ENCODE results near the gene AMN. TPM values are rescaled to one million over a fixed set of nuclear protein-coding genes. Genes with fewer than 3 reads are reported as not detected.

AMN gene
- polyA plus RNA-seq, 1 of the 3 experiments (the other 2 are of a cell fraction): 0.03 TPM

DNA sequence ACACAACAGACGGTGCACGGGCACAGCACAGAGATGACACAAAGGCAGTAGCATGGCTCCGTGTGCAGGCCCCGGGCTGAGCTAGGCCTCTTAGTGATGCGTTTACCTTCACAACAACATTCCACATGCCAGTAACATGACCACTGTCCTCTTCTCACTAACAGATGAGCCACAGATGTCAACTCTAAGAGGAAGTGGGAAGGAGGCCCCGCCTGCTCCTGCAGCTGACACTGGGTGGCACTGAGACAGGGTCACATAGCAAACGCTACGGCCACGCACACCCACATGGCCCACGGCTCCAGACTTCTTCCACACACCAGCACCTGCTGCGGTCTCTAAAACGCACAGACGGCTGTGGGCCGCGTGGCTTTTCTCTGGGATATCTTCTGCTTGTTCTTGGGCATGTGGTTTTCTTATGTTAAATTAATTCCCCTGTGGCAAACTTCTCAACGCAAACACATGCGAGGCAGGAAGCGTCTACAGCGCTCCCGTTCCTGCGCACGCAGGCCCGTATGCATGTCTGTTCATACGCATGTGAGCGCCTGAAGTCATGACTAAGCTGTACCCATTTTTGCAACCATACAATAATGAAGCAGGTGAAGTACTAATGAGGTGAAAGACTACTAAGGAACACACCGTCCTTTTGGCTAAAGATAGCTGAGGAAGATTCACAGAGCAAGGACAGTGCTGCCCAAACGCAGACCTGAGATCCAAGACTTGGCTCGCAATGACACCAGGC lies 26.8 kb downstream of the AMN start:
- H4K20me1 ChIP-seq (ENCODE audit: insufficient read depth): no peaks in the 10 kb centered on the region
- DNase-seq: no peak
- H3K27me3 ChIP-seq (ENCODE audit: insufficient read depth): no peaks in the 10 kb centered on the region
- H3K4me1 ChIP-seq (ENCODE audit: control insufficient read depth in 1 of 2, insufficient read depth in 2 of 2, low read depth in 1 of 2, low read length in 1 of 2): peaks cover 0 to 3% of the 10 kb centered on the region in 2 experiments; a peak in 1 of 4 replicates
- ChIA-PET POLR2A (no interaction called here), CTCF (interaction anchor here (1.6 kb wide), 1 partner anchor 8 kb away, joined by 3 read pairs; no protein-coding TSS in a partner anchor)
- TF ChIP-seq SIN3A (IDR thresholded peaks at IDR 0.05; ENCODE audit: borderline replicate concordance, low read depth, low read length) (no peak), CHD2 (IDR thresholded peaks at IDR 0.05; ENCODE audit: low read length, partially characterized antibody) (no peak), JUND (IDR thresholded peaks at IDR 0.05) (no peak), NRF1 (IDR thresholded peaks at IDR 0.05; ENCODE audit: low read depth, low read length) (no peak), TAF1 (IDR thresholded peaks at IDR 0.05; ENCODE audit: borderline replicate concordance, low read depth, low read length) (no peak), RFX5 (IDR thresholded peaks at IDR 0.05; ENCODE audit: low read length) (no peak), MEF2A (IDR thresholded peaks at IDR 0.05; ENCODE audit: borderline replicate concordance, low read depth) (no peak), GATA2 (CRISPR knock-in tag; IDR thresholded peaks at IDR 0.05) (no peak), TCF12 (IDR thresholded peaks at IDR 0.05) (no peak), GABPA (IDR thresholded peaks at IDR 0.05; ENCODE audit: low read depth) (no peak)
- TF ChIP-seq, protein P1, sequence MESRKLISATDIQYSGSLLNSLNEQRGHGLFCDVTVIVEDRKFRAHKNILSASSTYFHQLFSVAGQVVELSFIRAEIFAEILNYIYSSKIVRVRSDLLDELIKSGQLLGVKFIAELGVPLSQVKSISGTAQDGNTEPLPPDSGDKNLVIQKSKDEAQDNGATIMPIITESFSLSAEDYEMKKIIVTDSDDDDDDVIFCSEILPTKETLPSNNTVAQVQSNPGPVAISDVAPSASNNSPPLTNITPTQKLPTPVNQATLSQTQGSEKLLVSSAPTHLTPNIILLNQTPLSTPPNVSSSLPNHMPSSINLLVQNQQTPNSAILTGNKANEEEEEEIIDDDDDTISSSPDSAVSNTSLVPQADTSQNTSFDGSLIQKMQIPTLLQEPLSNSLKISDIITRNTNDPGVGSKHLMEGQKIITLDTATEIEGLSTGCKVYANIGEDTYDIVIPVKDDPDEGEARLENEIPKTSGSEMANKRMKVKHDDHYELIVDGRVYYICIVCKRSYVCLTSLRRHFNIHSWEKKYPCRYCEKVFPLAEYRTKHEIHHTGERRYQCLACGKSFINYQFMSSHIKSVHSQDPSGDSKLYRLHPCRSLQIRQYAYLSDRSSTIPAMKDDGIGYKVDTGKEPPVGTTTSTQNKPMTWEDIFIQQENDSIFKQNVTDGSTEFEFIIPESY (IDR thresholded peaks at IDR 0.05; ENCODE audit: borderline replicate concordance, low read depth): no peak
- no peaks in the 10 kb centered on the region for H3K9me3 ChIP-seq
- H2AFZ ChIP-seq (ENCODE audit: low read depth): no peak overlapping the region
- no peaks in the 10 kb centered on the region for H3K9me2 ChIP-seq
- no peaks in the 10 kb centered on the region for H3F3A ChIP-seq (replicated peaks; ENCODE audit: insufficient read depth)
- 94% methylated on average over 25 of the region's 28 CpGs for WGBS (ENCODE audit: low lambda C conversion rate)
- H3K4me2 ChIP-seq: no peak overlapping the region
- H3K79me2 ChIP-seq (ENCODE audit: insufficient read depth): no peaks in the 10 kb centered on the region
- H3K36me3 ChIP-seq (replicated peaks in 1 of 2; ENCODE audit: control insufficient read depth in 1 of 2, insufficient read depth in 2 of 2, low read length in 1 of 2): peaks cover 46 to 88% of the 10 kb centered on the region in 2 experiments
- no peak overlapping the region for H3K9ac ChIP-seq
- no peak overlapping the region for H3K27ac ChIP-seq (ENCODE audit: low read depth in 2 of 2, low read length in 1 of 2)
- no peak overlapping the region for H3K4me3 ChIP-seq (ENCODE audit: low read depth in 2 of 2, low read length in 1 of 2)

DNA sequence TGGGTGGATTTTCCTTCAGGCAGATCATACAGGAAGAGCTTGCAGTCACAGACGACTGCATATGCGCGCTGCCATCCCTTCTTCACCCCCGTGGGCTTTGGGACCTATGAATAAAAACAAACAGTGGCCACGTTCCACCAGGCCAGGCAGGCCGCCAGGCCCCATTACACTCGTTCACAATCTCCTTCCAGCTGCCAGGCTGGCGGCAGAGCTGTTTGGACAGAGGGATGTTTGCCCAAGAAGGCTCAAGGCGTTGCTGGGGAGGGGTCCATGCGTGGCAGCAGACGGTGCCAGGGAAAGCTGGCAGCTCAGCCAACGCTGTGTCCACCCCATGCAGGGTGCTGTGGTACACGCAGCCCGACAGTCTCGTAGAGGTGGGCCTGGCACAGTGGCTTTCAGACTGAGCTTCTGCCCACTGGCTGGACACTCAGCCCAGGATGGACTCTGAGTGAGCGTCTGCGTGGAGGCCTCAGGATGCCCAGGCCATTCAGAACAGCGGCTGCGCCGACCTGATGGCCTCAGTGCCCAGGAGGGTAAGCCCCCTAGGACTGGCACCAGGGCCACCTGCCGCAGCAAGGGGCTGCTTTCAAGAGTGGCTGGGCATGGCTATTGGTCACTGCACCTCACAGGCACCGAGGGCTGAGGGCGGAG lies 27.5 kb downstream of the AMN start:
- Histone ChIP-seq H3K79me2 (ENCODE audit: insufficient read depth) (no peaks in the 10 kb centered on the region), H3K9me2 (no peaks in the 10 kb centered on the region), H3K36me3 (replicated peaks in 1 of 2; ENCODE audit: control insufficient read depth in 1 of 2, insufficient read depth in 2 of 2, low read length in 1 of 2) (peaks cover 49 to 87% of the 10 kb centered on the region in 2 experiments), H3F3A (replicated peaks; ENCODE audit: insufficient read depth) (no peaks in the 10 kb centered on the region), H4K20me1 (ENCODE audit: insufficient read depth) (no peaks in the 10 kb centered on the region), H2AFZ (ENCODE audit: low read depth) (no peak overlapping the region), H3K4me1 (ENCODE audit: control insufficient read depth in 1 of 2, insufficient read depth in 2 of 2, low read depth in 1 of 2, low read length in 1 of 2) (peaks cover 0 to 3% of the 10 kb centered on the region in 2 experiments; a peak in 1 of 4 replicates), H3K4me3 (ENCODE audit: low read depth in 2 of 2, low read length in 1 of 2) (no peak overlapping the region), H3K27ac (ENCODE audit: low read depth in 2 of 2, low read length in 1 of 2) (peak overlapping the region in 1 of 2 experiments; percentile 24; a peak in 1 of 4 replicates), H3K27me3 (ENCODE audit: insufficient read depth) (no peaks in the 10 kb centered on the region), H3K9me3 (no peaks in the 10 kb centered on the region), H3K4me2 (no peak overlapping the region), H3K9ac (no peak overlapping the region)
- DNase-seq: no peak
- ChIA-PET POLR2A (no interaction called here), CTCF (interaction anchor here (1.6 kb wide), 1 partner anchor 9 kb away, joined by 3 read pairs; no protein-coding TSS in a partner anchor)
- no peak for TF ChIP-seq SIN3A (IDR thresholded peaks at IDR 0.05; ENCODE audit: borderline replicate concordance, low read depth, low read length)
- TF ChIP-seq ELF1 (IDR thresholded peaks at IDR 0.05): no peak
- TF ChIP-seq YY1 (IDR thresholded peaks at IDR 0.05; ENCODE audit: low read depth): no peak
- TF ChIP-seq, protein P2, sequence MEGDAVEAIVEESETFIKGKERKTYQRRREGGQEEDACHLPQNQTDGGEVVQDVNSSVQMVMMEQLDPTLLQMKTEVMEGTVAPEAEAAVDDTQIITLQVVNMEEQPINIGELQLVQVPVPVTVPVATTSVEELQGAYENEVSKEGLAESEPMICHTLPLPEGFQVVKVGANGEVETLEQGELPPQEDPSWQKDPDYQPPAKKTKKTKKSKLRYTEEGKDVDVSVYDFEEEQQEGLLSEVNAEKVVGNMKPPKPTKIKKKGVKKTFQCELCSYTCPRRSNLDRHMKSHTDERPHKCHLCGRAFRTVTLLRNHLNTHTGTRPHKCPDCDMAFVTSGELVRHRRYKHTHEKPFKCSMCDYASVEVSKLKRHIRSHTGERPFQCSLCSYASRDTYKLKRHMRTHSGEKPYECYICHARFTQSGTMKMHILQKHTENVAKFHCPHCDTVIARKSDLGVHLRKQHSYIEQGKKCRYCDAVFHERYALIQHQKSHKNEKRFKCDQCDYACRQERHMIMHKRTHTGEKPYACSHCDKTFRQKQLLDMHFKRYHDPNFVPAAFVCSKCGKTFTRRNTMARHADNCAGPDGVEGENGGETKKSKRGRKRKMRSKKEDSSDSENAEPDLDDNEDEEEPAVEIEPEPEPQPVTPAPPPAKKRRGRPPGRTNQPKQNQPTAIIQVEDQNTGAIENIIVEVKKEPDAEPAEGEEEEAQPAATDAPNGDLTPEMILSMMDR (IDR thresholded peaks at IDR 0.05): no peak
- TF ChIP-seq, protein P3, sequence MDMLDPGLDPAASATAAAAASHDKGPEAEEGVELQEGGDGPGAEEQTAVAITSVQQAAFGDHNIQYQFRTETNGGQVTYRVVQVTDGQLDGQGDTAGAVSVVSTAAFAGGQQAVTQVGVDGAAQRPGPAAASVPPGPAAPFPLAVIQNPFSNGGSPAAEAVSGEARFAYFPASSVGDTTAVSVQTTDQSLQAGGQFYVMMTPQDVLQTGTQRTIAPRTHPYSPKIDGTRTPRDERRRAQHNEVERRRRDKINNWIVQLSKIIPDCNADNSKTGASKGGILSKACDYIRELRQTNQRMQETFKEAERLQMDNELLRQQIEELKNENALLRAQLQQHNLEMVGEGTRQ (IDR thresholded peaks at IDR 0.05; ENCODE audit: borderline replicate concordance, low read depth, low read length): no peak
- no peak for TF ChIP-seq POLR2AphosphoS5 (IDR thresholded peaks at IDR 0.05; ENCODE audit: low read depth, low read length)
- TF ChIP-seq TCF12 (IDR thresholded peaks at IDR 0.05): no peak
- TF ChIP-seq RCOR1 (IDR thresholded peaks at IDR 0.05; ENCODE audit: low read length): no peak
- TF ChIP-seq GABPA (IDR thresholded peaks at IDR 0.05; ENCODE audit: low read depth): no peak
- WGBS (ENCODE audit: low lambda C conversion rate): 83% methylated on average over 9 of the region's 23 CpGs
